Panc1 (cell line): ENCODE data around the gene USP6NL.

Source experiments
- POLR2AphosphoS5 ChIP-seq: IDR thresholded peaks from 2 replicates; pipeline ENCODE4 v1.6.1; 2012; ENCODE audit warnings: mild to moderate bottlenecking, low read depth, low read length, moderate library complexity
- REST ChIP-seq, 2 experiments: IDR thresholded peaks; 2 replicates each; pipeline ENCODE4 v1.6.1; 2011 to 2012; ENCODE audit warnings: low read depth in 2 of 2, control low read depth in 1 of 2, low read length in 1 of 2, mild to moderate bottlenecking in 1 of 2, moderate library complexity in 1 of 2; ENCODE audit not compliant: insufficient read depth in 1 of 2
- TCF7L2 ChIP-seq: IDR thresholded peaks from 2 replicates; pipeline ENCODE4 v1.6.1; 2011; ENCODE audit warnings: mild to moderate bottlenecking, low read depth, low read length, inconsistent platforms
- TF ChIP-seq, protein P1 (sequence below): fragments of 450-650 bp; IDR thresholded peaks from 2 replicates; pipeline ENCODE4 v1.5.1; 2017; ENCODE audit warnings: mild to moderate bottlenecking

GRCh38 chr10:11639849-11640764, 28.7 kb upstream of the USP6NL start:
- TF ChIP-seq, protein P1, sequence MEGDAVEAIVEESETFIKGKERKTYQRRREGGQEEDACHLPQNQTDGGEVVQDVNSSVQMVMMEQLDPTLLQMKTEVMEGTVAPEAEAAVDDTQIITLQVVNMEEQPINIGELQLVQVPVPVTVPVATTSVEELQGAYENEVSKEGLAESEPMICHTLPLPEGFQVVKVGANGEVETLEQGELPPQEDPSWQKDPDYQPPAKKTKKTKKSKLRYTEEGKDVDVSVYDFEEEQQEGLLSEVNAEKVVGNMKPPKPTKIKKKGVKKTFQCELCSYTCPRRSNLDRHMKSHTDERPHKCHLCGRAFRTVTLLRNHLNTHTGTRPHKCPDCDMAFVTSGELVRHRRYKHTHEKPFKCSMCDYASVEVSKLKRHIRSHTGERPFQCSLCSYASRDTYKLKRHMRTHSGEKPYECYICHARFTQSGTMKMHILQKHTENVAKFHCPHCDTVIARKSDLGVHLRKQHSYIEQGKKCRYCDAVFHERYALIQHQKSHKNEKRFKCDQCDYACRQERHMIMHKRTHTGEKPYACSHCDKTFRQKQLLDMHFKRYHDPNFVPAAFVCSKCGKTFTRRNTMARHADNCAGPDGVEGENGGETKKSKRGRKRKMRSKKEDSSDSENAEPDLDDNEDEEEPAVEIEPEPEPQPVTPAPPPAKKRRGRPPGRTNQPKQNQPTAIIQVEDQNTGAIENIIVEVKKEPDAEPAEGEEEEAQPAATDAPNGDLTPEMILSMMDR: no peak
- no peak for TF ChIP-seq POLR2AphosphoS5
- TF ChIP-seq TCF7L2: no peak
- no peak for TF ChIP-seq REST (IDR thresholded peaks at IDR 0.05; ENCODE audit: insufficient read depth in 1 of 2, low read depth in 2 of 2, low read length in 1 of 2)
